MCF 10A (cell line): ENCODE measurements around the gene TNP2. TPM values are rescaled to one million over a fixed set of nuclear protein-coding genes. Genes with fewer than 3 reads are reported as not detected.

ENCODE experiments used
- BruUV-seq: library from RNA; stranded (reverse); fragments of 400-500 nt; replicated peaks from 2 replicates; lab custom pipeline; 2021; lab: Mats Ljungman, UMichigan
- CTCF ChIA-PET: fragments of 300-600 bp; sonication (Branson Sonifier 250); formaldehyde crosslinking; extraction: SDS; loops from one replicate; lab custom pipeline; 2021; ENCODE audit warnings: antibody characterized with exemption, inconsistent platforms; lab: Yijun Ruan, JAX
- POLR2A ChIA-PET: fragments of 300-600, 350-650 bp; sonication (Branson Sonifier 250); formaldehyde crosslinking; extraction: SDS; loops from one replicate; lab custom pipeline; 2020; ENCODE audit warnings: antibody characterized with exemption, inconsistent platforms; lab: Yijun Ruan, JAX
- DNase-seq: peaks from one replicate; pipeline ENCODE4 v3.0.0-alpha.2; 2018; ENCODE audit not compliant: unreplicated experiment
- H3K27ac Mint-ChIP-seq: one replicate; pipeline ENCODE4 v1.8.0; 2022; ENCODE audit warnings: mild to moderate bottlenecking, low read depth, mixed read lengths; ENCODE audit not compliant: unreplicated experiment
- H3K27me3 Mint-ChIP-seq: one replicate; pipeline ENCODE4 v1.8.0; 2022; ENCODE audit warnings: mixed read lengths; ENCODE audit not compliant: insufficient read depth, unreplicated experiment
- H3K36me3 Mint-ChIP-seq: one replicate; pipeline ENCODE4 v1.8.0; 2022; ENCODE audit warnings: mild to moderate bottlenecking, moderate library complexity, mixed read lengths; ENCODE audit not compliant: insufficient read depth, unreplicated experiment
- H3K4me1 Mint-ChIP-seq: one replicate; pipeline ENCODE4 v1.8.0; 2022; ENCODE audit warnings: mixed read lengths; ENCODE audit not compliant: insufficient read depth, unreplicated experiment
- H3K4me3 Mint-ChIP-seq: one replicate; pipeline ENCODE4 v1.8.0; 2022; ENCODE audit warnings: mild to moderate bottlenecking, moderate library complexity, mixed read lengths; ENCODE audit not compliant: unreplicated experiment
- H3K9me3 Mint-ChIP-seq: one replicate; pipeline ENCODE4 v1.8.0; 2022; ENCODE audit warnings: mixed read lengths; ENCODE audit not compliant: unreplicated experiment
- intact Hi-C: fragments of 100-400 bp; cut with micrococcal nuclease; formaldehyde crosslinking; loops from 2 replicates; pipeline ENCODE4 v1.14.1; 2022
- total RNA-seq: library from RNA; stranded (reverse); gene quantifications from 2 replicates; pipeline ENCODE4 v1.2.3, GENCODE V29; 2022
- TF ChIP-seq, protein P1 (sequence below): fragments of 200-600 bp; IDR thresholded peaks from one replicate; pipeline ENCODE4 v1.8.0; 2022; ENCODE audit warnings: antibody characterized with exemption, mild to moderate bottlenecking; ENCODE audit not compliant: unreplicated experiment

The TNP2 gene
- total RNA-seq, 1 experiment from 2014 or later = not detected

DNA sequence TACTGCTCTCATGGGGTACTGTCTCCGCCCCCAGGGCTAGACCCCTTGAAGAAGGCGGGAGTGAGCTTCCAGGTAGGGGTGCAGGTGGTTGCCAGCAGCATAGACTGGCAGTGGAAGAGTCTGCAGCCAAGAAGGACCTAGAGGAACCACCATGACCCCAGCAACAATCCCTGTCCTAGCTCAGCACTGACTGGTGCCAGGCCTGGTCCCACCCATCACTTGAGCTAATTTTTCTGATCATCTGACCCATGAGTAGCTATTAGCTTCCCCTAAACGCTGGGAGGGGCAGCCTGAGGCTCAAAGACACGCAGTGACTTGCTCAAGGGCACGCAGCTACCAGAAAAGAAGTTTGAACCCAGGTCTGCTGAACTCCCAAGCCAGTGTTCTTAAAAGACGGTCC lies 3.4 kb upstream of the TNP2 start:
- Mint-ChIP-seq H3K4me3 (no peak overlapping the region), H3K9me3 (no peaks in the 10 kb centered on the region), H3K27ac (no peak overlapping the region), H3K27me3 (peaks cover 33% of the 10 kb centered on the region), H3K4me1 (peaks cover 6% of the 10 kb centered on the region), H3K36me3 (no peaks in the 10 kb centered on the region)
- TF ChIP-seq, protein P1, sequence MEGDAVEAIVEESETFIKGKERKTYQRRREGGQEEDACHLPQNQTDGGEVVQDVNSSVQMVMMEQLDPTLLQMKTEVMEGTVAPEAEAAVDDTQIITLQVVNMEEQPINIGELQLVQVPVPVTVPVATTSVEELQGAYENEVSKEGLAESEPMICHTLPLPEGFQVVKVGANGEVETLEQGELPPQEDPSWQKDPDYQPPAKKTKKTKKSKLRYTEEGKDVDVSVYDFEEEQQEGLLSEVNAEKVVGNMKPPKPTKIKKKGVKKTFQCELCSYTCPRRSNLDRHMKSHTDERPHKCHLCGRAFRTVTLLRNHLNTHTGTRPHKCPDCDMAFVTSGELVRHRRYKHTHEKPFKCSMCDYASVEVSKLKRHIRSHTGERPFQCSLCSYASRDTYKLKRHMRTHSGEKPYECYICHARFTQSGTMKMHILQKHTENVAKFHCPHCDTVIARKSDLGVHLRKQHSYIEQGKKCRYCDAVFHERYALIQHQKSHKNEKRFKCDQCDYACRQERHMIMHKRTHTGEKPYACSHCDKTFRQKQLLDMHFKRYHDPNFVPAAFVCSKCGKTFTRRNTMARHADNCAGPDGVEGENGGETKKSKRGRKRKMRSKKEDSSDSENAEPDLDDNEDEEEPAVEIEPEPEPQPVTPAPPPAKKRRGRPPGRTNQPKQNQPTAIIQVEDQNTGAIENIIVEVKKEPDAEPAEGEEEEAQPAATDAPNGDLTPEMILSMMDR = no peak
- DNase-seq = no peak
- POLR2A ChIA-PET = no interaction called here
- no TSS peak for BruUV-seq
- intact Hi-C loops = no loop called here
- CTCF ChIA-PET = interaction anchor here (0.6 to 2.8 kb wide), 5 partner anchors 16 to 308 kb away, joined by 3 to 9 read pairs (median 5); partner anchors contain the start of gene SOCS1

DNA sequence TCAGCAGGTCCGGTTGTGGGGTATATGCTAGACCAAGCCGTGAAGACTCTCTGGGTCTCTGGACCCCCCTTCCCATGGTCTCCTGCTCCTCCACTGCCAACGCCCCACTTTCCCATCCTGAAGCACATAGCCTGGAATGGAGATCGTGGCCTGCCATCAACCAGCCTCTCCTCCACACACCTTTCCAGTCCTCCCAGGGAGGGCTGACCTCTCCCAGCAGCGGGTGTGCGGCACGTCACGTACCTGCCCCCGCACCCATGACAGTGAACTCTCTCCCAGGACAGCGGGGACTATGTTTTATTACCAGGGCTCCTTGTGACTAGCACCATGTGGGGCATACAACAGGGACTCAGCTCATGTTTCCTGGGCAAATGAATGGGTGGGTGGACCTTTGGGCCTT lies 2.5 kb upstream of the TNP2 start:
- no peak overlapping the region for H3K27ac Mint-ChIP-seq
- DNase-seq = no peak
- CTCF ChIA-PET = interaction anchor here (0.6 to 2.8 kb wide), 8 partner anchors 15 to 357 kb away, joined by 3 to 9 read pairs (median 5); partner anchors contain the start of gene SOCS1
- H3K4me3 Mint-ChIP-seq = no peak overlapping the region
- TF ChIP-seq, protein P1 = no peak
- intact Hi-C loops = no loop called here
- H3K4me1 Mint-ChIP-seq = peaks cover under 1% of the 10 kb centered on the region
- H3K36me3 Mint-ChIP-seq = no peaks in the 10 kb centered on the region
- peaks cover 33% of the 10 kb centered on the region for H3K27me3 Mint-ChIP-seq
- BruUV-seq = no TSS peak
- H3K9me3 Mint-ChIP-seq = no peaks in the 10 kb centered on the region
- POLR2A ChIA-PET = no interaction called here

GRCh38 chr16:11270602-11271162 lies 1.6 kb upstream of the TNP2 start:
- no peak for DNase-seq
- no TSS peak for BruUV-seq
- H3K36me3 Mint-ChIP-seq = no peaks in the 10 kb centered on the region
- H3K9me3 Mint-ChIP-seq = no peaks in the 10 kb centered on the region
- H3K27me3 Mint-ChIP-seq = peaks cover 33% of the 10 kb centered on the region
- TF ChIP-seq, protein P1 = no peak
- H3K4me1 Mint-ChIP-seq = no peaks in the 10 kb centered on the region
- CTCF ChIA-PET = interaction anchor here (1.5 to 1.8 kb wide), 2 partner anchors 299 to 306 kb away, joined by 4 to 5 read pairs; no protein-coding TSS in a partner anchor
- intact Hi-C loops = no loop called here
- no peak overlapping the region for H3K4me3 Mint-ChIP-seq
- POLR2A ChIA-PET = no interaction called here
- H3K27ac Mint-ChIP-seq = no peak overlapping the region

DNA sequence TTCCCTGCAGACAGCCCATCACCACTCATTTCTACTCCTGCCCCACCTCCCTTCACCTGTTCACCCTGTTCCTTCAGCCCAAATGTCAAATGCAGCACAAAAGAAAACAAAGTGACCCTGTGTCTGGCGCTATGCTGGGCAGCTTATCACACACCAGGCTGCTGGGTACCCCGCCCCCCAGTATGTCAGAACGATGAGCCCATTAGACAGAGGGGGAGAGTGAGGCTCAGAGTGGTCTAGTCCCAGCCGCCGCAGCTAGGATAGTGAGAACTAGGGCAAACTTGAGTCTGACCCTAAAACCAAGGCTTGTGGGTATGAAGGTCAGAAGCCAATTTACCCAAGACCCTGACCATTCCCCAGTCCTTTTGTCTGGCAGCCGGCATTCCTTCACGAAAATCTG lies 4.0 kb downstream of the TNP2 start:
- H3K4me1 Mint-ChIP-seq = no peaks in the 10 kb centered on the region
- ChIA-PET POLR2A (no interaction called here), CTCF (no interaction called here)
- no peak overlapping the region for H3K4me3 Mint-ChIP-seq
- TF ChIP-seq, protein P1 = no peak
- H3K36me3 Mint-ChIP-seq = no peaks in the 10 kb centered on the region
- peaks cover 26% of the 10 kb centered on the region for H3K27me3 Mint-ChIP-seq
- no TSS peak for BruUV-seq
- DNase-seq = no peak
- intact Hi-C loops = no loop called here
- no peaks in the 10 kb centered on the region for H3K9me3 Mint-ChIP-seq
- H3K27ac Mint-ChIP-seq = no peak overlapping the region
